GM12878 (cell line): Measurements from ENCODE around the gene SNX2. TPM values are rescaled to one million over a fixed set of nuclear protein-coding genes. Genes with fewer than 3 reads are reported as not detected.
A peak's percentile ranks its signal among the peaks of the same experiment; 100 is the strongest.

Source experiments
- ATAC-seq: fragments of 200-7000 bp; cut with Tn5 transposase; 3 replicates; pipeline ENCODE4 v1.9.1; 2020; ENCODE audit warnings: mild to moderate bottlenecking, moderate library complexity
- BruUV-seq: library from RNA; stranded (reverse); fragments of 400-500 nt; replicated peaks from 2 replicates; lab custom pipeline; 2021; lab: Mats Ljungman, UMichigan
- CTCF ChIA-PET: fragments of 300-600 bp; sonication (Branson Sonifier 250); formaldehyde crosslinking; extraction: SDS; loops from one replicate; lab custom pipeline; 2021; ENCODE audit warnings: inconsistent platforms; lab: Yijun Ruan, JAX
- POLR2A ChIA-PET: fragments of 350-600 bp; formaldehyde crosslinking; extraction: SDS; loops from one replicate; lab custom pipeline; 2021; ENCODE audit warnings: inconsistent platforms; lab: Charles Lee
- RAD21 ChIA-PET: fragments of 300-600 bp; sonication (Branson Sonifier 250); formaldehyde crosslinking; loops from one replicate; lab custom pipeline; 2023; ENCODE audit warnings: antibody characterized with exemption; ENCODE audit not compliant: unreplicated experiment; lab: Charles Lee
- SMC1A ChIA-PET: fragments of 300-600 bp; sonication (Branson Sonifier 250); formaldehyde crosslinking; loops from one replicate; lab custom pipeline; 2023; ENCODE audit not compliant: unreplicated experiment, uncharacterized antibody; lab: Charles Lee
- DNase-seq: peaks from one replicate; pipeline ENCODE4 v3.0.0-alpha.2; 2011; ENCODE audit warnings: low read depth, low spot score
- FAIRE-seq: peaks from 3 replicates; lab custom pipeline; 2011; peaks lifted over from hg19 to GRCh38; lab: Jason Lieb, UNC
- H2AFZ ChIP-seq: 2 replicates; pipeline ENCODE4 v1.6.0; 2011; ENCODE audit warnings: low read depth, low read length, control low read depth; ENCODE audit not compliant: control insufficient read depth
- H3K27ac ChIP-seq: 2 replicates; pipeline ENCODE4 v1.5.1; 2011; ENCODE audit warnings: control low read depth; ENCODE audit not compliant: control insufficient read depth, insufficient read depth
- H3K27me3 ChIP-seq, 2 experiments: replicated peaks in 1 of 2; 2 replicates each; pipeline versions ENCODE4 v1.6.0 to v1.6.1; 2011; ENCODE audit warnings: low read length in 1 of 2; ENCODE audit not compliant: control insufficient read depth in 2 of 2, insufficient read depth in 2 of 2
- H3K36me3 ChIP-seq, 2 experiments: 2 replicates each; pipeline ENCODE4 v1.5.1; 2011; ENCODE audit warnings: low read length in 1 of 2; ENCODE audit not compliant: control insufficient read depth in 2 of 2, insufficient read depth in 2 of 2
- H3K4me1 ChIP-seq: 2 replicates; pipeline ENCODE4 v1.6.1; 2011; ENCODE audit warnings: mild to moderate bottlenecking, low read length, moderate library complexity, mixed read lengths; ENCODE audit not compliant: control insufficient read depth, insufficient read depth
- H3K4me2 ChIP-seq: 2 replicates; pipeline ENCODE4 v1.6.0; 2011; ENCODE audit warnings: control low read depth; ENCODE audit not compliant: control insufficient read depth, insufficient read depth
- H3K4me3 ChIP-seq: fragments of 200-600 bp; sonication (generic); 2 replicates; pipeline ENCODE4 v1.5.1; 2016
- H3K79me2 ChIP-seq: 2 replicates; pipeline ENCODE4 v1.6.0; 2011; ENCODE audit warnings: low read length; ENCODE audit not compliant: control insufficient read depth, insufficient read depth
- H3K9ac ChIP-seq: 2 replicates; pipeline ENCODE4 v1.8.0; 2011; ENCODE audit warnings: low read length, control low read depth, mixed read lengths; ENCODE audit not compliant: control insufficient read depth, insufficient read depth
- H3K9me3 ChIP-seq: replicated peaks from 3 replicates; pipeline ENCODE4 v1.5.1; 2011; ENCODE audit warnings: mild to moderate bottlenecking, low read length; ENCODE audit not compliant: control insufficient read depth, insufficient read depth
- H4K20me1 ChIP-seq: 2 replicates; pipeline ENCODE4 v1.6.0; 2011; ENCODE audit not compliant: control insufficient read depth, insufficient read depth
- CBX3 ChIP-seq: fragments of 200-600 bp; sonication (generic); IDR thresholded peaks from 2 replicates; pipeline ENCODE4 v1.6.1; 2016; ENCODE audit warnings: low read depth, borderline replicate concordance
- MEF2B ChIP-seq: fragments of 450-650 bp; IDR thresholded peaks from 2 replicates; pipeline ENCODE4 v1.6.1; 2018; ENCODE audit warnings: mild to moderate bottlenecking, moderate library complexity; ENCODE audit not compliant: partially characterized antibody, poor library complexity, severe bottlenecking
- RELA ChIP-seq: fragments of 450-650 bp; IDR thresholded peaks from 2 replicates; pipeline ENCODE4 v1.8.0; 2014; ENCODE audit warnings: borderline replicate concordance; ENCODE audit not compliant: partially characterized antibody
- ZZZ3 ChIP-seq: IDR thresholded peaks from 2 replicates; pipeline ENCODE4 v1.6.1; 2011; ENCODE audit warnings: low read depth; ENCODE audit not compliant: control insufficient read depth, insufficient read length
- WGBS: methylation state at CpG from one replicate; pipeline ENCODE4 v1.1.6; 2016; ENCODE audit warnings: low lambda C conversion rate; ENCODE audit not compliant: insufficient replicate concordance, insufficient coverage; ENCODE audit errors: missing lambda C conversion rate; 5-methylcytosine and 5-hydroxymethylcytosine counted together
- in situ Hi-C: fragments of 300-500 bp; cut with MboI; formaldehyde crosslinking; loops from 9 replicates; pipeline ENCODE4 v1.14.3; 2018; ENCODE audit warnings: mixed read lengths
- intact Hi-C: fragments of 100-400 bp; cut with micrococcal nuclease; formaldehyde crosslinking; loops from one replicate; pipeline ENCODE4 v1.14.2; 2022; ENCODE audit not compliant: unreplicated experiment
- polyA plus RNA-seq, 11 experiments: library from polyadenylated mRNA; depleted of rRNA in 4 of 11; unstranded in 6 of 11; stranded (reverse) in 5 of 11; fragments of >200 nt; fragmentation: Nextera tagmentation in 4 of 11; fragmentation: Illumina TruSeq in 1 of 11; extraction: Ambion mirVana in 4 of 11; extraction: Trizol in 1 of 11; gene quantifications; 1 replicate in 1 of 11; 2 replicates in 10 of 11; pipeline versions ENCODE4 v1.2.1 to v1.2.3, GENCODE V29; 2011 to 2016; ENCODE audit warnings: inconsistent platforms in 2 of 11, missing spikeins in 2 of 11, low read depth in 1 of 11
- total RNA-seq, 4 experiments: library from RNA; depleted of rRNA in 3 of 4; stranded (reverse); fragments of >200 nt in 3 of 4; fragmentation: Illumina TruSeq in 1 of 4; extraction: Trizol in 1 of 4; gene quantifications; 2 replicates each; pipeline versions ENCODE4 v1.2.1 to v1.2.3, GENCODE V29; 2013 to 2021
- TF ChIP-seq, protein P1 (sequence below): fragments of 450-650 bp; IDR thresholded peaks from 2 replicates; pipeline ENCODE4 v1.6.1; 2018; ENCODE audit warnings: borderline replicate concordance, mild to moderate bottlenecking; ENCODE audit not compliant: partially characterized antibody
- TF ChIP-seq, protein P2 (sequence below): IDR thresholded peaks from 2 replicates; pipeline ENCODE4 v1.6.1; 2011; ENCODE audit warnings: low read depth, mild to moderate bottlenecking, low read length, moderate library complexity, borderline replicate concordance; ENCODE audit errors: extremely low read depth

Gene SNX2
- total and polyA plus RNA-seq, 10 of the 15 experiments (the other 5 are each of a cell fraction or from before 2014, with no cell fraction given), result 46.3 to 84.3 (median 63.0) TPM

DNA sequence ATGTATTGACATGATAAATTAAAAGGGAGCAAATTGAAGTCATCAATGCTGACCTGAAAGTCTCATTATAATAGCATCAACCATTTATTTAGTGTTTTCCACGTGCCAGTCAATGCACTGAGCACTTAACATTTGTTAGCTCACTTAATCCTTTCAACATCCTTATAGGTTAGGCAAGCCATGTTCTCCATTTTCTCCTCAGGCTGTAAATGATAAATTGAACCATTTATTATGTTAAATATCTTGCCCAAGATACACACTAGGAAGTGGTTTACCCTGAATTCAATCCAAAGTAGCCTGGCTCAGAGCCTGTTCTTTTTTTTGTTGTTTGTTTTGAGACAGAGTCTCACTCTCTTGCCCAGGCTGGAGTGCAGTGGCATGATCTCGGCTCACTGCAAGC, 25.0 kb upstream of the SNX2 start (continued):
- TF ChIP-seq RELA, result no peak
- TF ChIP-seq, protein P1, sequence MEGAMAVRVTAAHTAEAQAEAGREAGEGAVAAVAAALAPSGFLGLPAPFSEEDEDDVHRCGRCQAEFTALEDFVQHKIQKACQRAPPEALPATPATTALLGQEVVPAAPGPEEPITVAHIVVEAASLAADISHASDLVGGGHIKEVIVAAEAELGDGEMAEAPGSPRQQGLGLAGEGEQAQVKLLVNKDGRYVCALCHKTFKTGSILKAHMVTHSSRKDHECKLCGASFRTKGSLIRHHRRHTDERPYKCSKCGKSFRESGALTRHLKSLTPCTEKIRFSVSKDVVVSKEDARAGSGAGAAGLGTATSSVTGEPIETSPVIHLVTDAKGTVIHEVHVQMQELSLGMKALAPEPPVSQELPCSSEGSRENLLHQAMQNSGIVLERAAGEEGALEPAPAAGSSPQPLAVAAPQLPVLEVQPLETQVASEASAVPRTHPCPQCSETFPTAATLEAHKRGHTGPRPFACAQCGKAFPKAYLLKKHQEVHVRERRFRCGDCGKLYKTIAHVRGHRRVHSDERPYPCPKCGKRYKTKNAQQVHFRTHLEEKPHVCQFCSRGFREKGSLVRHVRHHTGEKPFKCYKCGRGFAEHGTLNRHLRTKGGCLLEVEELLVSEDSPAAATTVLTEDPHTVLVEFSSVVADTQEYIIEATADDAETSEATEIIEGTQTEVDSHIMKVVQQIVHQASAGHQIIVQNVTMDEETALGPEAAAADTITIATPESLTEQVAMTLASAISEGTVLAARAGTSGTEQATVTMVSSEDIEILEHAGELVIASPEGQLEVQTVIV, result no peak

DNA sequence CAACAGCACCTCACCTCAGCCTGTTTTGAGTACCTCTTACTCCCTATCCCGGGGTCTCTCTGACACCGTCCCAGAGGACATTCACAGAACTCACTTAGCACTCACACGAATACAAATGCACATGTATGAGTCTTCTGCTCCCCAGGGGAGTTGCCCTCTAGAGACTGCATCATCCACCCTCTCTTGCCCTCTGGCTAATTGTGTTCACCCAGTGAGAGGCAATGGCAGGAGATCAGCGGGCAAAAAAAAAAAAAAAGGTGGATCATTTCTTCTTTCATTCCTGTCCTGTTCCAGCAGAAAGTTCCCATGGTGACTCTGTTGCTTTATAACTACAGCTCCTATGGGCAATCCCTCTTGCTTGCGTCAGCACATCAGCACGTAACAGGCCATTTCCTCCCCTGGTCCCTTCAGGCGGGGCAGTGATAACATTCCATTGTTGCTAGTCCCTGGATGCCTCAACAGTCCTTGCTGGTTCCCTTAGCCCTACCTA, 23.5 kb upstream of the SNX2 start:
- in situ Hi-C loops, result no loop called here
- H3K4me2 ChIP-seq, result no peak overlapping the region
- CTCF ChIA-PET, result interaction anchor here (1.9 to 3.2 kb wide), 3 partner anchors 10 to 47 kb away, joined by 6 to 11 read pairs (median 8); no protein-coding TSS in a partner anchor

More for the DNA sequence above, 23.5 kb upstream of the SNX2 start:
- FAIRE-seq (no peak), DNase-seq (no peak), ATAC-seq (peak; percentile 60)
- Histone ChIP-seq H3K4me3 (no peak overlapping the region), H2AFZ (no peak overlapping the region; the same call in 1 of the 2 replicates), H3K79me2 (no peaks in the 10 kb centered on the region), H4K20me1 (no peaks in the 10 kb centered on the region), H3K9ac (no peak overlapping the region), H3K27ac (no peak overlapping the region), H3K9me3 (no peaks in the 10 kb centered on the region), H3K36me3 (no peaks in the 10 kb centered on the region), H3K27me3 (no peaks in the 10 kb centered on the region), H3K4me1 (peaks cover 1% of the 10 kb centered on the region; the same call in 1 of the 2 replicates)
- ChIA-PET RAD21 (interaction anchor here (0.6 to 1.5 kb wide), 3 partner anchors 12 to 29 kb away, joined by 3 to 4 read pairs (median 3); no protein-coding TSS in a partner anchor), POLR2A (interaction anchor here (1.0 kb wide), 1 partner anchor 10 kb away, joined by 3 read pairs; no protein-coding TSS in a partner anchor), SMC1A (interaction anchor here (0.7 to 2.7 kb wide), 5 partner anchors 10 to 36 kb away, joined by 3 to 7 read pairs (median 4); no protein-coding TSS in a partner anchor)
- TF ChIP-seq MEF2B (peak; percentile 88), CBX3 (no peak), ZZZ3 (no peak)
- TF ChIP-seq, protein P2, sequence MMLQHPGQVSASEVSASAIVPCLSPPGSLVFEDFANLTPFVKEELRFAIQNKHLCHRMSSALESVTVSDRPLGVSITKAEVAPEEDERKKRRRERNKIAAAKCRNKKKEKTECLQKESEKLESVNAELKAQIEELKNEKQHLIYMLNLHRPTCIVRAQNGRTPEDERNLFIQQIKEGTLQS, result no peak
- no TSS peak for BruUV-seq
- intact Hi-C loops, result no loop called here
- 43% methylated on average over 6 of the region's 7 CpGs for WGBS
